NB4 (cell line): ENCODE measurements around the gene PYY.

Experiments used
- POLR2A ChIP-seq: IDR thresholded peaks from 2 replicates; pipeline ENCODE4 v1.6.1; 2011; ENCODE audit warnings: mild to moderate bottlenecking; ENCODE audit not compliant: insufficient read length; ENCODE audit errors: extremely low read depth
- TF ChIP-seq, protein P1 (sequence below): IDR thresholded peaks from one replicate; pipeline ENCODE4 v1.5.1; 2012; ENCODE audit warnings: low read depth, low read length

DNA sequence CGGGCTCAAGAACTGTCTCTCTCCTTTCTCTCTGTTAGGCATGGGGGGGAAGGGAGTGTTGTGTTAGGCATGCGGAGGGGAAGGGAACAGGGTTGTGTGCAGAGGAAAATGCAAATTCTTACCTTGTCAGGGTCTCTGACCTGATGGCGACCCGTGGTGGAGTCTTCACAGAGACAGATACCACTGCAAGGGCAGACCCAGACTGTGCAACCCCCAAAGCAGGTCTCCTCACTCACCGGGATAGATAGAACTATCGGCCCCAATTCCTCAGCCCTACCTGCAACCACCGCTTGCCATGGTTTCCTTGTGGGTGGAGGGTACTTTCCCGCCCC, 36.8 kb downstream of the PYY start:
- TF ChIP-seq, protein P1, sequence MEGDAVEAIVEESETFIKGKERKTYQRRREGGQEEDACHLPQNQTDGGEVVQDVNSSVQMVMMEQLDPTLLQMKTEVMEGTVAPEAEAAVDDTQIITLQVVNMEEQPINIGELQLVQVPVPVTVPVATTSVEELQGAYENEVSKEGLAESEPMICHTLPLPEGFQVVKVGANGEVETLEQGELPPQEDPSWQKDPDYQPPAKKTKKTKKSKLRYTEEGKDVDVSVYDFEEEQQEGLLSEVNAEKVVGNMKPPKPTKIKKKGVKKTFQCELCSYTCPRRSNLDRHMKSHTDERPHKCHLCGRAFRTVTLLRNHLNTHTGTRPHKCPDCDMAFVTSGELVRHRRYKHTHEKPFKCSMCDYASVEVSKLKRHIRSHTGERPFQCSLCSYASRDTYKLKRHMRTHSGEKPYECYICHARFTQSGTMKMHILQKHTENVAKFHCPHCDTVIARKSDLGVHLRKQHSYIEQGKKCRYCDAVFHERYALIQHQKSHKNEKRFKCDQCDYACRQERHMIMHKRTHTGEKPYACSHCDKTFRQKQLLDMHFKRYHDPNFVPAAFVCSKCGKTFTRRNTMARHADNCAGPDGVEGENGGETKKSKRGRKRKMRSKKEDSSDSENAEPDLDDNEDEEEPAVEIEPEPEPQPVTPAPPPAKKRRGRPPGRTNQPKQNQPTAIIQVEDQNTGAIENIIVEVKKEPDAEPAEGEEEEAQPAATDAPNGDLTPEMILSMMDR: no peak
- TF ChIP-seq POLR2A: no peak
